Sigmoid colon (tissue), 4 donors: ENCODE measurements around the gene KRT16.
"Not testable (repeated sequence)": the region's sequence is repeated elsewhere in the genome, so short reads cannot be mapped to it uniquely, and the experiment has no call there.

ENCODE experiments used
- EP300 ChIP-seq, 4 donors: sonication (generic); formaldehyde crosslinking; IDR thresholded peaks; one replicate each; pipeline ENCODE4 v1.6.1; 2017; ENCODE audit warnings: antibody characterized with exemption in 4 of 4
- POLR2A ChIP-seq, 2 donors: fragments of 450-650 bp; IDR thresholded peaks; one replicate each; pipeline ENCODE4 v1.6.1; 2016; ENCODE audit warnings: antibody characterized with exemption in 2 of 2, mild to moderate bottlenecking in 2 of 2, moderate library complexity in 2 of 2
- POLR2AphosphoS5 ChIP-seq, 4 donors: sonication (generic); formaldehyde crosslinking; IDR thresholded peaks; one replicate each; pipeline ENCODE4 v1.6.1; 2017; ENCODE audit warnings: antibody characterized with exemption in 4 of 4
- TF ChIP-seq, protein P1 (sequence below), 4 experiments: fragments of 450-650 bp in 3 of 4; fragments of 200-600 bp in 1 of 4; IDR thresholded peaks; one replicate each; pipeline ENCODE4 v1.5.1; 2016 to 2019; ENCODE audit warnings: antibody characterized with exemption in 4 of 4, mild to moderate bottlenecking in 3 of 4, moderate library complexity in 2 of 4

DNA sequence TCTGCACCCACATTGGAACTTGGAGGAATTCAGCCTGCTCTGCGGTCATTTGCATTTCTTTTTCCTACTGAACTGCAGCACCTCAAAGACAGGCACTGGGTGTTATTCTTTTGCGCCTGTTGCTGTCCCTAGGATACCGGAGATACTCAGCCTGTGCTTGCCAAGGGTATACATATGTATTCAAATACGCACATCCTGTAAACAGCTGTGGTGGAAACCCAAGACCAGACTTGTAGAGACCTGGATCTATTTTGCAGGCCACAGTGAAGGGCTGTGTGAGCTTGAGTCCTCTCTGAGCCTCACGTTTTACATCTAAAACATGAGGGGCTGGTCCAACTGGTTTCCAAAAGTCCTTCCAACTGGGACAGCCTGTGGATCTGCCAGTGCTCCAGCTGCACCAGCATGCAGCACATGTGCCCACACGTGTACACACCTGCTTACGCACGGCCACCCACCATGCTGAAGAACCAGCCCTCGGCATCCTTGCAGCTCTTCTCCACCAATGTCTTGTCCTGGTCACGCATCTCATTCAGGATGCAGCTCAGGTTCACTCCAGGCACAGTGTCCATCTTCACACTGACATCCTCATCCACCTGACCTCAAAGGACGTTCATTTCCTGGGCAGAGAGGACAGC lies 16.2 kb upstream of the KRT16 start:
- not testable (repeated sequence) for TF ChIP-seq EP300, POLR2AphosphoS5, POLR2A (IDR thresholded peaks at IDR 0.05)
- TF ChIP-seq, protein P1, sequence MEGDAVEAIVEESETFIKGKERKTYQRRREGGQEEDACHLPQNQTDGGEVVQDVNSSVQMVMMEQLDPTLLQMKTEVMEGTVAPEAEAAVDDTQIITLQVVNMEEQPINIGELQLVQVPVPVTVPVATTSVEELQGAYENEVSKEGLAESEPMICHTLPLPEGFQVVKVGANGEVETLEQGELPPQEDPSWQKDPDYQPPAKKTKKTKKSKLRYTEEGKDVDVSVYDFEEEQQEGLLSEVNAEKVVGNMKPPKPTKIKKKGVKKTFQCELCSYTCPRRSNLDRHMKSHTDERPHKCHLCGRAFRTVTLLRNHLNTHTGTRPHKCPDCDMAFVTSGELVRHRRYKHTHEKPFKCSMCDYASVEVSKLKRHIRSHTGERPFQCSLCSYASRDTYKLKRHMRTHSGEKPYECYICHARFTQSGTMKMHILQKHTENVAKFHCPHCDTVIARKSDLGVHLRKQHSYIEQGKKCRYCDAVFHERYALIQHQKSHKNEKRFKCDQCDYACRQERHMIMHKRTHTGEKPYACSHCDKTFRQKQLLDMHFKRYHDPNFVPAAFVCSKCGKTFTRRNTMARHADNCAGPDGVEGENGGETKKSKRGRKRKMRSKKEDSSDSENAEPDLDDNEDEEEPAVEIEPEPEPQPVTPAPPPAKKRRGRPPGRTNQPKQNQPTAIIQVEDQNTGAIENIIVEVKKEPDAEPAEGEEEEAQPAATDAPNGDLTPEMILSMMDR (IDR thresholded peaks at IDR 0.05): not testable (repeated sequence)
